RKO (cell line): ENCODE results near the gene DIP2A.
"Not testable (repeated sequence)": the region's sequence is repeated elsewhere in the genome, so short reads cannot be mapped to it uniquely, and the experiment has no call there.

Source experiments
- DNase-seq: peaks from one replicate; pipeline ENCODE4 v3.0.0-alpha.2; 2016; ENCODE audit warnings: low spot score

Gene DIP2A

GRCh38 chr21:46557919-46558392, 99.3 kb downstream of the DIP2A start:
- DNase-seq: no peak

GRCh38 chr21:46559291-46559983, 100.7 kb downstream of the DIP2A start:
- no peak for DNase-seq

GRCh38 chr21:46560568-46561444, 102.1 kb downstream of the DIP2A start:
- no peak for DNase-seq

- DNase-seq: no peak
Observed at GRCh38 chr21:46561445-46562090, 102.9 kb downstream of the DIP2A start.

- no peak for DNase-seq
Observed at GRCh38 chr21:46562472-46562871, 103.8 kb downstream of the DIP2A start.

GRCh38 chr21:46562964-46563607, 104.4 kb downstream of the DIP2A start:
- DNase-seq: no peak

GRCh38 chr21:46564391-46564790, 105.7 kb downstream of the DIP2A start:
- DNase-seq: no peak

- DNase-seq: no peak
Observed at GRCh38 chr21:46567348-46567747, 108.7 kb downstream of the DIP2A start.

- DNase-seq: no peak
Observed at GRCh38 chr21:46568562-46568961, 109.9 kb downstream of the DIP2A start.

GRCh38 chr21:46569081-46569480, 110.4 kb downstream of the DIP2A start:
- DNase-seq: no peak

GRCh38 chr21:46570119-46570518, 111.4 kb downstream of the DIP2A start:
- no peak for DNase-seq

GRCh38 chr21:46570631-46571030, 111.9 kb downstream of the DIP2A start:
- DNase-seq: no peak

GRCh38 chr21:46572850-46573249, 114.2 kb downstream of the DIP2A start:
- DNase-seq: no peak

GRCh38 chr21:46577786-46578185, 119.1 kb downstream of the DIP2A start:
- DNase-seq: not testable (repeated sequence)

GRCh38 chr21:46579394-46579793, 120.7 kb downstream of the DIP2A start:
- DNase-seq: not testable (repeated sequence)

- DNase-seq: no peak
Observed at GRCh38 chr21:46581780-46582307, 123.2 kb downstream of the DIP2A start.

GRCh38 chr21:46585191-46585953, 126.7 kb downstream of the DIP2A start:
- DNase-seq: no peak

GRCh38 chr21:46594276-46594675, 135.6 kb downstream of the DIP2A start:
- no peak for DNase-seq

- no peak for DNase-seq
Observed at GRCh38 chr21:46596201-46596600, 137.5 kb downstream of the DIP2A start.

- DNase-seq: no peak
Observed at GRCh38 chr21:46597031-46597430, 138.3 kb downstream of the DIP2A start.

- no peak for DNase-seq
Observed at GRCh38 chr21:46597896-46598343, 139.2 kb downstream of the DIP2A start.
